ENCODE results near the gene NUDT9.
"Not testable (repeated sequence)": the region's sequence is repeated elsewhere in the genome, so short reads cannot be mapped to it uniquely, and the experiment has no call there.

Gene NUDT9

DNA sequence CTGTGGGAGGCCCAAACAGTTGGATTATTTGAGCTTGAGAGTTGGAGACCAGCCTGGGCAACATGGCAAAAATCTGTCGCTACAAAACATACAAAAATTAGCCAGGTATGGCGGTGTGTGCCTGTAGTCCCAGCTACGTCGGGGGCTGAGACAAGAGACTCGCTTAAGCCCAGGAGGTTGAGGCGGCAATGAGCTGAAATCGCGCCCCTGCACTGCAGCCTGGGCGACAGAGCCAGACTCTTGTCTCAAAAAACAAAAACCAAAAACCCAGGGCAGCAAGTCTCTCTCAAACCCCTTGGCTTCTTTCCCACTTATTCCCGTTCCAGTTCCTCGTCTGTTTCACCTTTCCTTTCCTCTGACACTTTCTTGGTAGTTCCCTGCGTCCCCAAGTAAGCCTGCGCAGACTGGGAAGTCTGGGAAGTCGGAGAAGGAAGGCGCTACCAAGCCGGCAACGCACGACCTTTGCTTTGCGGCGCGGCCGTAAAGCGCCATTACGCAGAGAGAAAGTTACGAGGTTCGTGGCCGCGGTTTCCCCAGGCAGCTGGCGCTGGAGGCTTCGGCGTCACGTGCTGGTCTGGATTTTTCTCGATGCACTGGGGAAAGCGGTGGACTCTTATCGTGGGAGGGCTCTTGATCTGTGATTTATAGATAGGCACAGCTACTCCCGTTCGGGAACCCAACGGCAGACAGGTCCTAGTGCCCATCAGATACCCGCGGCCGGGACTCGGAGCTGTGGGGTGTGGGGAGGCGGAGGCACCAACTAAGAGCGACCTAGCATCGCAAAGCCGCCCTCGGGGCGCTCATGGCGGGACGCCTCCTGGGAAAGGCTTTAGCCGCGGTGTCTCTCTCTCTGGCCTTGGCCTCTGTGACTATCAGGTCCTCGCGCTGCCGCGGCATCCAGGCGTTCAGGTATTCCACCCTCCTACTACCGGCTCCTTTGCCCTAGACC is at the start of gene NUDT9:
Gene NUDT9, plus strand, starts transcription at position 470 of the 949 bp plus-strand sequence. Its CDS starts 333 bp downstream, at position 803.
- no peak for FAIRE-seq

- peak; percentile 92 for FAIRE-seq
Measured at GRCh38 chr4:87375719-87376291, 46.6 kb upstream of the NUDT9 start.

GRCh38 chr4:87377816-87378215 is 44.6 kb upstream of the NUDT9 start:
- no peak for FAIRE-seq

DNA sequence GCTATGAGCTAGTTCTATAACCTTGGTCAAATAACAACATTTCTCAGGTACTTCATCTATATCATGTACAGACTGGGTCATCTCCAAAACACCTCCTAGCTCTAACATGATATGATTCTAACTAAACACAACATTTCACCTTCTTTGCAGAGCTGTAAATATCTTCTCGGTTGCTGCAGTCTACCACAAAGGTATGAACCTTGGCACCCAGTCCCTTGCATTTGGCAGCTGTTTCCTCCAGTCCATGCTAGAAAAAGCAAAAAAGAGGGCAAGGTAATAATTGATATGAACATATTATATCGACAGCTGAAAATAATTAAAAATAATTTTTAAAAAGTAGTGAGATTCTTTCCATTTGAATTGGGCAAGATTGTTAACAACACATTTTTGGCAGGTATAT is 40.3 kb upstream of the NUDT9 start:
- no peak for FAIRE-seq

DNA sequence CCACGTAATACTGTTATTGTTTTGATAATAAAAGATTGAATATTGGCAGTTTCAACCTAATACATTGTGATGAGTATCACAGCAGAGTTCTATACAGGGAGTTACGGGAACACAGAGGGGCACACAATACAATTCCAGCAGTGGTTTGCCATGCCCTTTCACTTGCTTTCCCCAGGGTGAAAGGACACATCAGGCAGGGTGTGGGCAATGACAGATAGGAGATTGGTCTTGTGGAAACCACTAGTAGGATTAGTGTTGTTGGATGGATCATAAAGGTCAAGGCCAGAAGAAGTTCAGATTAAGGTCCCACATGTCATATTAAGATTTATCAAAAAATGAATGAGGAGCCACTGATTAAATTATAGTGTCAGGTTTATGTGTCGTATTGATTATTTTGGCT is 39.4 kb upstream of the NUDT9 start:
- no peak for FAIRE-seq

DNA sequence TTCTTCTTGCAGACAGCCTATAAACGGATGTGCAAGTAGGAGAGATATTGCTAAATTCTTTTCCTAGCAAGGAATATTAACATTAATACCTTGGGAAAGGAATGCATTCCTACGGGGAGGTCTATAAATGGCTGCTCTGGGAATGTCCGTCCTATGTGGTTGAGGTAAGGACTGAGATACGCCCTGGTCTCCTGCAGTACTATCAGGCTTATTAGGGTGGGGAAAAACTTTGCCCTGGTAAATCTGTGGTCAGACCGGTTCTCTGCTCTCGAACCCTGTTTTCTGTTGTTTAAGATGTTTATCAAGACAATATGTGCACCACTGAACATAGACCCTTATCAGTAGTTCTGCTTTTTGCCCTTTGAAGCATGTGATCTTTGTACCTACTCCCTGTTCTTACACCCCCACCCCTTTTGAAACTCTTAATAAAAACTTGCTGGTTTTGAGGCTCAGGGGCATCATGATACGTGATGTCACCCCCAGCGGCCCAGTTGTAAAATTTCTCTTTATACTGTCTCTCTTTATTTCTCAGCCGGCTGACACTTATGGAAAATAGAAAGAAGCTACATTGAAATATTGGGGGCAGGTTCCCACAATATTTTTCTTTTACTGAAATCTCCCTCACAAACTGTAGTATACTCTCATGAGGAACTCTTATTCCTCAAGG is 37.8 kb upstream of the NUDT9 start:
- not testable (repeated sequence) for FAIRE-seq

DNA sequence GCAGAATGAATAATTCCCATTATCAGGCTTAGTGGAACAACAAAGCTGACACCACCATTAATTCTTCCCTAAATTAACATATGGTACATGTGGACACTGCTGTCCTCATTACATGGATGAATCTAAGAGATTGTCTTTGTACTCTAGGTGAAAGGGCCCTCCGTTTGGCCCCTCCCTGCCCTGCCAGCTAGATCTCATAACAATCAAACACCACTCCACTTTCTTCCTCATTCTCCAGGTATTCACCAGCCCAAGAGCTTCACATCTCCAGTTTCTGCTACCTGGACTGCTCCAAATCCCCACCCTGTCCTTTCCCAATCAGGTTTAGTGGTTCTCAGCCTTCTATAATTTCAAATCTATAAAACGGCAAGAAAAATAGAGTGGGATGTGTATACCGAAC is 35.1 kb upstream of the NUDT9 start:
- FAIRE-seq = no peak

DNA sequence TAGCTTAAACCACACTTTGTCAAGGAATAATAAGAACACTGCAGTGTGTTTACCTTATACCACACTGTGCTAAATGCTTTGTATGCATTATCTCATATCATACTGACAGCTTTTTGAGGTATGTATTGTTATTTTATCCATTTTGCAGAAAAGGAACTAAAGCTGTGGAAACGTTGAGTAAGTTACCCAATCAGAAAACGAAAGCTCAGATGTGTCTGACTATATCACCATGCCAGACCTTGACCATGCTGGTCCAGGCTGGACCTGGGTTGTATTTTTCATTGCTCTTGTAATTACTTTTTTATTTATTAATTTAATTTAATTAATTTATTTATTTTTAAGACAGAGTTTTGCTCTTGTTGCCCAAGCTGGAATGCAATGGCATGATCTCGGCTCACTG is 33.5 kb upstream of the NUDT9 start:
- FAIRE-seq = no peak

- FAIRE-seq = not testable (repeated sequence)
Measured at GRCh38 chr4:87390055-87390454, 32.3 kb upstream of the NUDT9 start.

- FAIRE-seq = peak; percentile 66
Measured at GRCh38 chr4:87390551-87390890, 31.9 kb upstream of the NUDT9 start.

DNA sequence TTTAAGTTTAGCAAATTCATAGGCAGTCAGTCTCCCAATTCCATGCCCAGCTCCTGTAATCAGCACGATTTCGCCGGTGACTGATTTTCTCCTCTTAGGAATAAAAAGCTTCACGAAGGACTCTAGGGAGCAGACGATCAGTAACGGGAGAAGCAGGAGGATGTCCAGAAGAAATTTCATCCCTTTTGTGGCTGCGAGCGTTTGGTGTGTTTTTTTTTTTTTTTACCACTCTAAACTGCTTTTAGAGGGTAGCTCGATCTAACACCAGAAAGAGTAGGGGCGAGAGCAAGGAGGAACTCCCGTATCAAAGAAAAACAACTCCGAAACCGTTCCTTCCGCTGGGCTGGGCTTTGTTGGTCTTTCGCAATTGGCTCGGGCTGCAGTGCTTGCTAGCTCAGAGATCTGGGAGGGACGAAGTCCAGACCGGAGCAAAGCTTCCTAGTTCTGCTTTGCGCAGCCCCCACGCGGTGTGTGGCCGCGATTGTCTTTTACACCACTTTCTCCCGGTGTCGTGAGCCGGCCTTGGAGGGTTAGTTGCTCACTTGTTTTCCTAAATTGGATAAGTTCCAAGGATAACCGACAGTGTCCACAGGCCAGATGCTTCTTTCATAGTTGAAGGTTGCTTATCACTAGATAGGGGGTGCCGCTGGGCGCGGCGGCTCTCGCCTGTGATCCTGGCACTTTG is 31.3 kb upstream of the NUDT9 start, which contains the start of gene HSD17B11:
Gene HSD17B11, minus strand, starts transcription at position 298 of the 685 bp plus-strand sequence. Its CDS starts 118 bp downstream, at position 180.
- peak; percentile 49 for FAIRE-seq

GRCh38 chr4:87391576-87392054 is 30.8 kb upstream of the NUDT9 start:
- FAIRE-seq = no peak

GRCh38 chr4:87392183-87392582 is 30.2 kb upstream of the NUDT9 start:
- no peak for FAIRE-seq

- FAIRE-seq = not testable (repeated sequence)
Measured at GRCh38 chr4:87395073-87395472, 27.3 kb upstream of the NUDT9 start.

- FAIRE-seq = not testable (repeated sequence)
Measured at GRCh38 chr4:87395851-87396250, 26.5 kb upstream of the NUDT9 start.

DNA sequence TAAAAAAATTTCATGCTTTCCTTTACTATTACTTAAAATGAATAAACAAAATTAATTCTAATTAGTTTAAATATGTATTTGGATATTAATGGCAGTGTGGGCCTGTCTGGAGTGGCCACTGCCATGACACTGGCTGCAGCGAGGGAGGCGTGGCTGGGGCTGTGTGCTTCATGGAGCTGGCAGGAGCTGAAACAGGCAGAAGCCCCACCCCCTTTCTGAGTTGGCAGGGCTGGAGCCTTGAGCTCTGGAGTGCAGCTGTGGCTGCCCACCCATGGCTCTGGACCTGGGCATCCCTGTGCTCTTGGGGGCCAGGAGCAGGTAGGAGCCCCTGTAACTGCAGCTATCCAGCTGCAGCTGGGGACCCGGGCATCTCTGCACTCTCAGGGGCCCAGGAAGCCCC is 23.2 kb upstream of the NUDT9 start:
- no peak for FAIRE-seq

- FAIRE-seq = no peak
Measured at GRCh38 chr4:87399954-87400353, 22.4 kb upstream of the NUDT9 start.

DNA sequence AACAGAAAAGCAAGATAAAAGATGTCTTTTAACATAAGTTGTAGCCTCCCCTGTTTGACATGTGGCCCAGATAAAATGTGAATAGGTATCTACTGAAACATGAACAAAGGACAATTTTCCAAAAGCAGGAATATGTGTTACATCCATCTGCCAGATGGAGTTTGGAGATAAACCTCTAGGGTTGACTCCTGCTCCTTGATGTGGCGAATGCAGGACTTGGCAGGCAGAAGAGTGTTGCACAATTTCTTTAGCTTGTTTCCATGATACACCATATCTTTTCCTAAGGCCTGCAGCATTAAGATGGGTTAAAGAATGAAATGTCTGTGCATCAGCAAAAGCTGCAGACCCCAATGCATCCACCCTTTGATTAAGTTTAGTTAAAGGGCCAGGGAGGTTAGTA is 18.6 kb upstream of the NUDT9 start:
- FAIRE-seq = not testable (repeated sequence)

GRCh38 chr4:87405211-87405820 is 17.1 kb upstream of the NUDT9 start:
- no peak for FAIRE-seq

GRCh38 chr4:87406462-87406861 is 15.9 kb upstream of the NUDT9 start:
- no peak for FAIRE-seq

DNA sequence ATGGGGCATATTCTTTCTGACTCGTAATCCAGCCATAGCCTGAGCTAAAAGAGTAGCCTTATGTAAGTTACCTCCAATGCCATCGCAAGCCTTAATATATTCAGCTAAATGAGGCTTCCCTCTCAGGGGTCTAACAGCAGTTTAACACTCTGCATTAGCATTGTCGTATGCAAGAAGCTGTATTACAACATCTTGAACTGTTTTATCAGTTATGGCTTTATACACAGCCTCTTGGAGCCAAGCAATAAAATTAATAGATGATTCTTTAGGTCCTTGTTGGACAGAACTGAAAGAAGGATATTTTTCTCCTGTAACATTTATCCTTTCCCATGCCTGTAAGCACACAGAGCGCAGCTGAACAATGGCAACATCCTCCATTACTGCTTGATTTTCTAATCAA is 15.5 kb upstream of the NUDT9 start:
- not testable (repeated sequence) for FAIRE-seq

- FAIRE-seq = no peak
Measured at GRCh38 chr4:87409420-87409939, 12.9 kb upstream of the NUDT9 start.
